ENCODE measurements around the gene ROR1. TPM values are rescaled to one million over a fixed set of nuclear protein-coding genes. Genes with fewer than 3 reads are reported as not detected.

ROR1 gene
- total RNA-seq, 4 donors from 2014 or later: 0.73 to 2.6 (median 1.4) TPM

DNA sequence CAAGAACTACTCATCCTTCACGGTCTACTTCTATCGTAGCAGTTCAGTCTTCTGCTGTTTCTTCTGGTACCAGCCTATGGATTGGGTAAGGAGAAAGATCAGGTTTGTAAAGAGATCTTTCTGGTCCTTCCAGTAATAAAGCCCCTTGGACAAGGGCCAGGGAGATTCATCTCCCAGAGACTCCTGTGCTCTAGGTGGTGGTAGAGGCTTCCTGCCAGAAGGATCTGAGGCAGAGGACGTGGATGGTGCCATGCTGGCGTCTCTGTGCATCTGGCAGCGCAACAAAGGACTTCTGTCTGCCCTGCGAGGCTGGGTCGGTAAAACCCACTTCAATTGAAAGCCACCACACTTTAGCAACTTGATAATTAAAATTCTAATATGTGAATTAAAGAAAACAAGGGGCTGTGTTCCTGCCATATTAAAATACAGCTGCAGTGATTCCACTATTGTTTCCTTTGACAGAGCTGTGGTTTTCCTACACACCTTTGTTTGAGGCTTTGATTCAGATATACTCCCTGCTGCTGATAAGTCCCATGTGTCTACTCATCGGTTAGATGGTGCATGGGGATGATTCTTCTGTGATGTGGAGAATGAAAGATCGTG, 73.6 kb downstream of the ROR1 start:
- no peaks in the 10 kb centered on the region for H3K27me3 ChIP-seq
- H3K4me3 ChIP-seq (replicated peaks in 1 of 3): no peak overlapping the region
- 89 to 90% methylated on average over 9 of the region's 9 CpGs for whole genome bisulfite sequencing, 2 donors
- no peak for TF ChIP-seq POLR2A (IDR thresholded peaks at IDR 0.05)
- TF ChIP-seq, protein P1, sequence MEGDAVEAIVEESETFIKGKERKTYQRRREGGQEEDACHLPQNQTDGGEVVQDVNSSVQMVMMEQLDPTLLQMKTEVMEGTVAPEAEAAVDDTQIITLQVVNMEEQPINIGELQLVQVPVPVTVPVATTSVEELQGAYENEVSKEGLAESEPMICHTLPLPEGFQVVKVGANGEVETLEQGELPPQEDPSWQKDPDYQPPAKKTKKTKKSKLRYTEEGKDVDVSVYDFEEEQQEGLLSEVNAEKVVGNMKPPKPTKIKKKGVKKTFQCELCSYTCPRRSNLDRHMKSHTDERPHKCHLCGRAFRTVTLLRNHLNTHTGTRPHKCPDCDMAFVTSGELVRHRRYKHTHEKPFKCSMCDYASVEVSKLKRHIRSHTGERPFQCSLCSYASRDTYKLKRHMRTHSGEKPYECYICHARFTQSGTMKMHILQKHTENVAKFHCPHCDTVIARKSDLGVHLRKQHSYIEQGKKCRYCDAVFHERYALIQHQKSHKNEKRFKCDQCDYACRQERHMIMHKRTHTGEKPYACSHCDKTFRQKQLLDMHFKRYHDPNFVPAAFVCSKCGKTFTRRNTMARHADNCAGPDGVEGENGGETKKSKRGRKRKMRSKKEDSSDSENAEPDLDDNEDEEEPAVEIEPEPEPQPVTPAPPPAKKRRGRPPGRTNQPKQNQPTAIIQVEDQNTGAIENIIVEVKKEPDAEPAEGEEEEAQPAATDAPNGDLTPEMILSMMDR (IDR thresholded peaks at IDR 0.05): no peak
- H3K4me1 ChIP-seq: no peaks in the 10 kb centered on the region
- intact Hi-C loops (cut with DNase I): no loop called here
- DNase-seq: no peak
- H3K27ac ChIP-seq: no peak overlapping the region
- H3K36me3 ChIP-seq: no peaks in the 10 kb centered on the region
- no peaks in the 10 kb centered on the region for H3K9me3 ChIP-seq

DNA sequence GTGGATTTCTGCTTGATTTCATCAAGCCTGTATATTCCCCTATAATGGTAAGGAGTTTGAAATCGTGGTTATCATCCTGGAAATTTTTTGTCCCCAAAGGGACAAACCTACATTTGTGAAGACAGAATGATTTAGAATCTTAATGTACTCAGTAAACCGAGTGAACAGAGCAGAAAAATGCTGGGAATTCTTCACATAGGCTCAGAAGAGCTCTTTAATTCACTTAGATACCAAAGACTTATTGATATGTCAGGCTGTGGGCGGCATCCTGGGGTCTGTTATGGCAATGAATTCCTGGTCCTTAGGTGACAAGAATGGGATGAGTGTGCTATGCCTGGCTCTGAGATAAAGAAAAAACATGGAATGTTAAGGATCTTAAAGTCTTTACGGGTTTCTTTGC, 74.9 kb downstream of the ROR1 start:
- no peak for DNase-seq
- WGBS, 2 donors: 71 to 76% methylated on average over 4 of the region's 4 CpGs
- TF ChIP-seq, protein P1 (IDR thresholded peaks at IDR 0.05): no peak
- TF ChIP-seq POLR2A (IDR thresholded peaks at IDR 0.05): no peak
- Histone ChIP-seq H3K36me3 (no peaks in the 10 kb centered on the region), H3K27ac (no peak overlapping the region), H3K27me3 (no peaks in the 10 kb centered on the region), H3K9me3 (no peaks in the 10 kb centered on the region), H3K4me3 (replicated peaks in 1 of 3) (no peak overlapping the region), H3K4me1 (no peaks in the 10 kb centered on the region)
- intact Hi-C loops (cut with DNase I): no loop called here

DNA sequence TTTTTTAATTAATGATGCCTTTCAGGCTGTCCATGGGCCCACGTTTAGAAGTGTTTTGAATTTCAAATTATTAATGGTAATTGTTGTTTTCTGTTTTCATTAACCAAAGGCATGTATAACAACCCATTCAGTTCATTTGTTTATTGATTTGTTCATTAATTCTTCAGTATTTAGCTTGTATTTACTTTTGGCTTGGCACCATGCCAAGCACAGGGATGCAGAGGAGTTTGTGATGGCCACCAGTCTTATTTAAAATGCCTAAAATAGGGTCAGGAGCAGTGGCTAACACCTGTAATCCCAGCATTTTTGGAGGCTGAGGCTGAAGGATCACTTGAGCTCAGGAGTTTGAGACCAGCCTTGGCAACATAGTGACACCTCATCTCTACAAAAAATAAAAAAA, 75.3 kb downstream of the ROR1 start:
- intact Hi-C loops (cut with DNase I): no loop called here
- H3K27me3 ChIP-seq: no peaks in the 10 kb centered on the region
- no peak for DNase-seq
- H3K27ac ChIP-seq: no peak overlapping the region
- WGBS, 2 donors: 54 to 70% methylated on average over 1 of the region's 1 CpG
- no peak overlapping the region for H3K4me3 ChIP-seq (replicated peaks in 1 of 3)
- no peaks in the 10 kb centered on the region for H3K36me3 ChIP-seq
- H3K4me1 ChIP-seq: no peaks in the 10 kb centered on the region
- TF ChIP-seq POLR2A (IDR thresholded peaks at IDR 0.05): no peak
- TF ChIP-seq, protein P1 (IDR thresholded peaks at IDR 0.05): no peak
- no peaks in the 10 kb centered on the region for H3K9me3 ChIP-seq

DNA sequence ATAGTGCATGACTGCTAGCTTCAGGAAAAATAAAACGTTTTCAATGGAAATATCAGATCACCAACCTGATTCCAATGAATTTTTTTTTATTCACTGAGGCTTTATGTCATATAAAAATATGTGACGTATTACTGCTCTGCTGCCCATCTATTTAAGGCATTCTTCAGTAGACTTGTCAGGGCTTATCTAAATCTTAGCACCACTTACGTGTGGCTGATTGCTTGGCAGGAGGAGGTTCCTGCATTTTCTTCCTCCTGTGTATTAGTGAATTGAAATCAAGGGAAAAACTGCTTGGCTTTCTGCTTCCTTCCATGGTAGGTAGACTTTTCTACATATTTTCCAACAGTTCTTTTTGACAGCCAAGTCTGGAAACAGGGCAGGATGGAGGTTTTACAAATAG, 80.3 kb downstream of the ROR1 start:
- H3K27ac ChIP-seq: no peak overlapping the region
- no peaks in the 10 kb centered on the region for H3K9me3 ChIP-seq
- H3K27me3 ChIP-seq: no peaks in the 10 kb centered on the region
- DNase-seq: no peak
- intact Hi-C loops (cut with DNase I): no loop called here
- H3K4me1 ChIP-seq: no peaks in the 10 kb centered on the region
- H3K4me3 ChIP-seq (replicated peaks in 1 of 3): no peak overlapping the region
- TF ChIP-seq, protein P1 (IDR thresholded peaks at IDR 0.05): no peak
- TF ChIP-seq POLR2A (IDR thresholded peaks at IDR 0.05): no peak
- no peaks in the 10 kb centered on the region for H3K36me3 ChIP-seq
- 83 to 85% methylated on average over 3 of the region's 3 CpGs for WGBS, 2 donors

DNA sequence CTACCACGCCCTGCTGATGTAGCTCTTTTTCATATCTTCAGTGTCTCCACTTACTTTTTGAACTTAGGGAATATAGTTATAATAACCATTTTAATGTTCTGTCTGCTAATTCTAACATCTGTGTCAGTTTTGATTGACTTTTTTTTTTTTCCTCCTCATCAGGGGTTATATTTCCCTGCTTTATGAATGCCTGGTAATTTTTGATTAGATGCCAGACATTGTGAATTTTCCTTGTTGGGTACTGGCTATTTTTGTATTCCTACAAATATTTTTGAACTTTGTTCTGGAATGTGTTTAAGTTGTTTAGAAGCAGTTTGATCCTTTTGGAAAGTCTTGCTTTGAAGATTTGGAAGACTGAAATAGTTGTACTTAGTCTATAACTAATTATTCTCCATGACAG, 82.1 kb downstream of the ROR1 start:
- intact Hi-C loops (cut with DNase I): no loop called here
- no peak for TF ChIP-seq POLR2A (IDR thresholded peaks at IDR 0.05)
- TF ChIP-seq, protein P1 (IDR thresholded peaks at IDR 0.05): no peak
- Histone ChIP-seq H3K36me3 (no peaks in the 10 kb centered on the region), H3K4me1 (no peaks in the 10 kb centered on the region), H3K27me3 (no peaks in the 10 kb centered on the region), H3K4me3 (replicated peaks in 1 of 3) (no peak overlapping the region), H3K27ac (no peak overlapping the region), H3K9me3 (no peaks in the 10 kb centered on the region)
- 93 to 94% methylated on average over 1 of the region's 1 CpG for WGBS, 2 donors
- DNase-seq: no peak

All from thyroid gland (tissue), 4 donors.